HEK293 (cell line): ENCODE measurements around the gene C4orf51.

Source experiments
- CTCF ChIA-PET: fragments of 350-600 bp; formaldehyde crosslinking; extraction: SDS; loops from one replicate; lab custom pipeline; 2021; ENCODE audit warnings: antibody characterized with exemption; lab: Yijun Ruan, JAX
- POLR2A ChIA-PET: fragments of 300-600 bp; formaldehyde crosslinking; extraction: SDS; loops from one replicate; lab custom pipeline; 2020; ENCODE audit warnings: antibody characterized with exemption, inconsistent platforms; lab: Yijun Ruan, JAX
- H3K27ac ChIP-seq: fragments of 200-500 bp; sonication (Bioruptor generic); 2 replicates; pipeline ENCODE4 v1.5.1; 2014; ENCODE audit warnings: low read depth, low read length, control low read depth, inconsistent platforms; ENCODE audit errors: extremely low read depth
- H3K36me3 ChIP-seq, 2 experiments: fragments of 200-500 bp in 1 of 2; sonication (Bioruptor generic) in 1 of 2; 1 replicate in 1 of 2; 2 replicates in 1 of 2; pipeline ENCODE4 v1.5.1; 2014 to 2017; ENCODE audit warnings: inconsistent platforms in 2 of 2, low read length in 2 of 2; ENCODE audit not compliant: control insufficient read depth in 2 of 2, insufficient read depth in 1 of 2
- H3K4me1 ChIP-seq: fragments of 200-500 bp; sonication (Bioruptor generic); 2 replicates; pipeline ENCODE4 v1.5.1; 2014; ENCODE audit warnings: mild to moderate bottlenecking, low read length, inconsistent platforms; ENCODE audit not compliant: control insufficient read depth, insufficient read depth
- H3K4me3 ChIP-seq: 2 replicates; pipeline ENCODE4 v1.5.1; 2011; ENCODE audit warnings: low read depth, mild to moderate bottlenecking, control low read depth, low read length, moderate library complexity
- H3K9me3 ChIP-seq: fragments of 200-500 bp; sonication (Bioruptor generic); 2 replicates; pipeline ENCODE4 v1.5.1; 2014; ENCODE audit warnings: low read depth, low read length, inconsistent platforms; ENCODE audit not compliant: control insufficient read depth, insufficient read depth
- ELK4 ChIP-seq: IDR thresholded peaks from 2 replicates; pipeline ENCODE4 v1.6.1; 2011; ENCODE audit warnings: mild to moderate bottlenecking, low read depth, low read length, borderline replicate concordance
- HOXA7 ChIP-seq: sonication (generic); formaldehyde crosslinking; IDR thresholded peaks from 2 replicates; pipeline ENCODE4 v1.8.1; 2022; ENCODE audit warnings: missing genetic modification reagents, borderline replicate concordance
- KLF10 ChIP-seq: fragments of 450-650 bp; IDR thresholded peaks from 2 replicates; pipeline ENCODE4 v1.5.1; 2018; ENCODE audit warnings: missing biosample characterization, mild to moderate bottlenecking, missing genetic modification characterization
- PATZ1 ChIP-seq: fragments of 450-650 bp; formaldehyde crosslinking; IDR thresholded peaks from 2 replicates; pipeline ENCODE4 v1.5.1; 2016; ENCODE audit warnings: missing biosample characterization, missing genetic modification characterization
- REST ChIP-seq: fragments of 450-650 bp; formaldehyde crosslinking; IDR thresholded peaks from 2 replicates; pipeline ENCODE4 v1.5.1; 2016; ENCODE audit warnings: missing biosample characterization, missing genetic modification characterization
- SCRT2 ChIP-seq: fragments of 450-650 bp; formaldehyde crosslinking; IDR thresholded peaks from 2 replicates; pipeline ENCODE4 v1.5.1; 2016; ENCODE audit warnings: missing biosample characterization, missing genetic modification characterization
- ZBTB1 ChIP-seq: fragments of 450-650 bp; formaldehyde crosslinking; IDR thresholded peaks from 2 replicates; pipeline ENCODE4 v1.5.1; 2016; ENCODE audit warnings: missing biosample characterization, missing genetic modification characterization
- ZBTB49 ChIP-seq: fragments of 450-650 bp; formaldehyde crosslinking; IDR thresholded peaks from 2 replicates; pipeline ENCODE4 v1.5.1; 2016; ENCODE audit warnings: missing biosample characterization, missing genetic modification characterization, low read depth
- ZFP3 ChIP-seq: fragments of 450-650 bp; formaldehyde crosslinking; IDR thresholded peaks from 2 replicates; pipeline ENCODE4 v1.5.1; 2016; ENCODE audit warnings: low read depth, missing biosample characterization, missing genetic modification characterization
- ZNF138 ChIP-seq: fragments of 450-650 bp; formaldehyde crosslinking; IDR thresholded peaks from 2 replicates; pipeline ENCODE4 v1.5.1; 2016; ENCODE audit warnings: missing biosample characterization, missing genetic modification characterization, borderline replicate concordance
- ZNF155 ChIP-seq: fragments of 450-650 bp; formaldehyde crosslinking; IDR thresholded peaks from 2 replicates; pipeline ENCODE4 v1.5.1; 2016; ENCODE audit warnings: missing biosample characterization, missing genetic modification characterization
- ZNF214 ChIP-seq: fragments of 450-650 bp; formaldehyde crosslinking; IDR thresholded peaks from 2 replicates; pipeline ENCODE4 v1.5.1; 2017; ENCODE audit warnings: missing biosample characterization, mild to moderate bottlenecking, missing genetic modification characterization, borderline replicate concordance
- ZNF24 ChIP-seq: fragments of 450-650 bp; formaldehyde crosslinking; IDR thresholded peaks from 2 replicates; pipeline ENCODE4 v1.5.1; 2016; ENCODE audit warnings: missing biosample characterization, missing genetic modification characterization
- ZNF266 ChIP-seq: fragments of 450-650 bp; formaldehyde crosslinking; IDR thresholded peaks from 2 replicates; pipeline ENCODE4 v1.5.1; 2016; ENCODE audit warnings: missing biosample characterization, missing genetic modification characterization, low read depth
- ZNF311 ChIP-seq: fragments of 450-650 bp; formaldehyde crosslinking; IDR thresholded peaks from 2 replicates; pipeline ENCODE4 v1.5.1; 2017; ENCODE audit warnings: missing biosample characterization, missing genetic modification characterization, borderline replicate concordance
- ZNF350 ChIP-seq: fragments of 450-650 bp; formaldehyde crosslinking; IDR thresholded peaks from 2 replicates; pipeline ENCODE4 v1.5.0; 2017; ENCODE audit warnings: missing biosample characterization, mild to moderate bottlenecking, missing genetic modification characterization
- ZNF621 ChIP-seq: fragments of 450-650 bp; formaldehyde crosslinking; IDR thresholded peaks from 2 replicates; pipeline ENCODE4 v1.5.1; 2017; ENCODE audit warnings: missing biosample characterization, missing genetic modification characterization
- ZNF623 ChIP-seq: fragments of 450-650 bp; formaldehyde crosslinking; IDR thresholded peaks from 2 replicates; pipeline ENCODE4 v1.5.1; 2016; ENCODE audit warnings: missing biosample characterization, missing genetic modification characterization
- ZNF654 ChIP-seq: fragments of 450-650 bp; formaldehyde crosslinking; IDR thresholded peaks from 2 replicates; pipeline ENCODE4 v1.5.1; 2016; ENCODE audit warnings: low read depth, missing biosample characterization, missing genetic modification characterization
- ZNF704 ChIP-seq: fragments of 450-650 bp; formaldehyde crosslinking; IDR thresholded peaks from 2 replicates; pipeline ENCODE4 v1.5.1; 2016; ENCODE audit warnings: missing biosample characterization, missing genetic modification characterization
- ZSCAN5A ChIP-seq: fragments of 450-650 bp; formaldehyde crosslinking; IDR thresholded peaks from 2 replicates; pipeline ENCODE4 v1.5.1; 2016; ENCODE audit warnings: missing biosample characterization, missing genetic modification characterization

Gene C4orf51

GRCh38 chr4:145763399-145763798 lies 83.5 kb downstream of the C4orf51 start:
- H3K36me3 ChIP-seq, result peaks cover 0 to 44% of the 10 kb centered on the region in 2 experiments; a peak in 1 of 3 replicates
- H3K9me3 ChIP-seq, result no peaks in the 10 kb centered on the region
- H3K4me1 ChIP-seq, result no peaks in the 10 kb centered on the region
- ChIA-PET CTCF (no interaction called here), POLR2A (no interaction called here)
- H3K4me3 ChIP-seq, result no peak overlapping the region
- no peak overlapping the region for H3K27ac ChIP-seq
- TF ChIP-seq ELK4, result no peak
- no peak for TF ChIP-seq SCRT2 (tag by site-specific recombination)
- TF ChIP-seq ZNF350 (tag by site-specific recombination), result no peak
- TF ChIP-seq ZFP3 (tag by site-specific recombination), result no peak
- no peak for TF ChIP-seq ZBTB49 (tag by site-specific recombination)
- no peak for TF ChIP-seq ZNF138 (tag by site-specific recombination)
- no peak for TF ChIP-seq ZNF24 (tag by site-specific recombination)
- TF ChIP-seq ZSCAN5A (tag by site-specific recombination), result no peak
- TF ChIP-seq ZNF704 (tag by site-specific recombination), result no peak
- TF ChIP-seq ZNF621, result no peak
- no peak for TF ChIP-seq ZNF266 (tag by site-specific recombination)
- no peak for TF ChIP-seq ZNF214 (tag by site-specific recombination)
- TF ChIP-seq ZNF311, result no peak
- no peak for TF ChIP-seq ZNF155 (tag by site-specific recombination)
- TF ChIP-seq ZNF623 (tag by site-specific recombination), result no peak
- TF ChIP-seq HOXA7, result no peak

GRCh38 chr4:145766273-145766672 lies 86.3 kb downstream of the C4orf51 start:
- TF ChIP-seq REST (tag by site-specific recombination) (no peak), ZNF654 (tag by site-specific recombination) (no peak), ZBTB1 (no peak), PATZ1 (tag by site-specific recombination) (no peak), KLF10 (no peak)
- ChIA-PET CTCF (no interaction called here), POLR2A (no interaction called here)
- Histone ChIP-seq H3K9me3 (no peaks in the 10 kb centered on the region), H3K4me3 (no peak overlapping the region), H3K27ac (no peak overlapping the region), H3K4me1 (no peaks in the 10 kb centered on the region), H3K36me3 (peaks cover 0 to 31% of the 10 kb centered on the region in 2 experiments; a peak in 1 of 3 replicates)
